NCI-H2081 treated with DMSO at 0.1 percent for 48 hours (cell line): ENCODE data around the gene PAPOLB.

Source experiments
- DNase-seq: peaks from one replicate; lab custom pipeline; 2025; lab: John Stamatoyannopoulos, UW

PAPOLB gene

DNA sequence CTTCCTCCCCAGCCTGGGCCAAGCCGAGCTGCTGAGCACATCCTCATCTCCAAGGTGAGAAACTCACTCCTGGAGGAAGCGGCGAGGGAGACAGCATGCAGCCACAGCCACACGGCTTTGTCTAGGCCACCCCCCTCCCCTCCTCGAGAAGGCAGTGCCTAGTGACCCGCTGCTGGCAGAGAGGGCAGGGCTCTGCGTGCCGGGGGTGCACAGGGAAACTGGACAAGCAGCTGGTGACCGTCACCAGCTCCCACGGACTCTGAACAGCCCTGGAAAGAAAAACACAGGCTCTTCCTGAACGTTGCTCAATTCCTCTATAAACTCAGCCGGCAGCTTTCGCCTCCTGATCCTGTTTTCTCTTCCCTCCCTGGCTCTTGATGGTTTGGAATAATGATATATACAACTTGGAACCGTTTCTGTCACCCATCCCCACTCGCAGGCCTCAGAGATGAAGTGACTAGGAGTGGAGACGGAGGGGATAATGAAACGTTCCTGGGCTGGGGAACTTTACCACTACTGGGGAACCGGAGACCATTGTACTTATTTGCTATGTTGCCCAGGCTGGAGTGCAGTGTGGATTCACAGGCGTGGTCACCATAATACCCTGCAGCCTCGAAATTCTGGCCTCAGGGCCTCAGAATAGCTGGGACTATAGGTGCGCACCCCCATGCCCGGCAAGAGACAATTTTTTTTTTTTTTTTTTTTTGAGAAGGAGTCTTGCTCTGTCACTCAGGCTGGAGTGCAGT is 19.3 kb downstream of the PAPOLB start:
- DNase-seq, result no peak

DNA sequence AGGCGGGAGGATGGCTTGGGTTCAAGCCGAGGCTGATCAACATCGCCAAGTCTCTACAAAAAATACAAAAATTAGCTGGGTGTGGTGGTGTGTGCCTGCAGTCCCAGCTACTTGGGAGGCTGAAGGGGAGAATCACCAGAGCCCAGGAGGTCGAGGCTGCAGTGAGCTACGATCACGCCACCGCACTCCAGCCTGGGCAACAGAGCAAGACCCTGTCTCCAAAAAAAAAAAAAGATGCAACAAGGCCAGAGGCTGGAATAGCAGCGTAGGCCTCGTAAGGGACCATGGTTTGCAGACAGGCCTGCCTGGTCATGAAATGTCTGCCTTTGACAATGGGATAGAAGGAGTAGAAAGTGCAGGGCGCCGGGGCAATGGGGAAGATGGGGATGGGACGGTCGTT is 20.0 kb downstream of the PAPOLB start:
- DNase-seq, result no peak

DNA sequence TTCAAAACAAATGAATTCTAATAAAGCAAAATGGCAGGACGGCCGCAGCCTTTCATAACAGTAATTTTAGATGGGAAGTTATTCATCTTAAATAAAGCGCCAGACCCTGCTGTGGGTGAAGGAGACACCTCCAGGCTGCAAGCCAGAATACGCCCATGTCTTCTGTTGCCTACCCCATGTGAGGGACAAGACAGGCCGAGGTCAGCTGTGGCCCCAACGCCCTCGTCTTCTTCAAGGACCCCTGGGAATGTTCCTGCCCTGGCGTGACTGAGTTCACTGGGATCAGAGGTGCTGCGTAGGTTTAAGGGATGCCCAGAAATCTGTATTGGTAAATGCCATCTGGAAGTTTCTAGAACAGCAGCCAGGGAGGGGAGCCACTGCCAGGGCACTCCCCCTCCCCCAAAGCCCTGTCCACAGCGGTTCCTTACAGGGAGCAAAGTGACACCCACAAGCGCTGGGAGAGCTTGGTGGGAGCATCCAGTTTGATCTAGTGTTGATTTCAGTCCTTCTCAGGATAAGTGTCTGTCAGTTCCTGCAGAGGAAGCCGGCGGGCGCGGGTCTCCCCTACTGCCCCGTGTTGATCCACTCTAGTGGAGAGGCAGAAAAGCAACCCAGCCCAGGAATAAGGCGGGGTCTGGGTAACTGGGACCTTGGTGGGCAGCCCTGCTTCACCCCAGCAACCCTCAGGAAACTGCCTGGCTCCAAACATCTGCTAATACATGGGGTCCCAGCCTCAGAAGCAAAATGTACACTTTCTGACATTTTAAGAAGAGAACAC is 20.6 kb downstream of the PAPOLB start:
- DNase-seq, result no peak

DNA sequence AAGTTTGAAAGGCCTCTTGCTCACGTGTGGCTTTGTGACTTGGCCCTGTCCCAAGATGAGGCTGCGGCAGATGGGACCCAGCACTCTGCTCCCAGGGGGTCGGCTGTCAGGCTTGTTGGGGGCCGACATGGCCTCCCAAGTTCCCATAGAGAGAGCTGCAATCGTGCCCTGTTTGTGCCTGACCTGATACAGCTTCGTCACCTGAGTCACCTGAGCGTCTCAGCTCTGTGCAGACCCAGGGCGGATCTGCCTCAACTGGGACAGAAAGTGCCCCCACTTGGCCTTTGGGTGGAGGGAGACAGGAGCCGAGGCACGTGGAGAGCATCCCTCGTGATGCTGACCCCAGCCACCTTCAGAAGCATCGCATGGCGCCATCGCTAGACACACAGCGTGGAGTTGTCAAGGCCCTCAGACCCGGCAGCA is 21.7 kb downstream of the PAPOLB start:
- DNase-seq, result no peak

DNA sequence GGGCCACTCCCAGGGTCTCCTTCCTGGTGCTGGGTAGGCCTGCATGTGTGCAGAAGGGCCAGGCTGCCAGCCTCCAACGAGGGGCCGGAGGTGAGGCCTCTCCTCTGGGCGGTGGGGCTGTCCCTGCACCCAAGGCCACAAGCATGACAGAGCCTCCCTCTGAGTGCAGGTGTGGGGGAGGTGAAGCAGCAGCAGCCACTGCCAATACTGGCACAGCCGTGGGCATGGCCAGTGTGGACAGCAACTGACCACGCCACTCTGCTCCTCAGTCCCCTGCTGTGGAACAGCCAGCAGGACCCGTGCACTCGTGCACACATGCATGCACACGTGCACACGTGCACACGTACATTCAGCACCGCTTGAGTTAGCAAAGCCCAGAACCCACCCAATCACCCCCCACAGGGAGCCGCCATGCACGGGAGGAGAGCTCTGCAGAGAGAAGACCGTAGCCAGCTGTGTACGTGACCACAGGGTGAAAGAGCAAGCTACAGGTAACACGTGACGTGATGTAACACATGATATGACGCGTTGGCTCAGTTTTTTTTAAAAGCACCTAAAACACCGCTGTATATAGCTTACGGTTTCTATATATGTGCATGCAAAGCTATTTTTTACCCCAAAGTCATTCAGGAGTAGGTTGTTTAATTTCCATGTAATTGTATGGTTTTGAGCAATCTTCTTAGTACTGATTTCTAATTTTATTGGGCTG is 23.1 kb downstream of the PAPOLB start:
- no peak for DNase-seq

DNA sequence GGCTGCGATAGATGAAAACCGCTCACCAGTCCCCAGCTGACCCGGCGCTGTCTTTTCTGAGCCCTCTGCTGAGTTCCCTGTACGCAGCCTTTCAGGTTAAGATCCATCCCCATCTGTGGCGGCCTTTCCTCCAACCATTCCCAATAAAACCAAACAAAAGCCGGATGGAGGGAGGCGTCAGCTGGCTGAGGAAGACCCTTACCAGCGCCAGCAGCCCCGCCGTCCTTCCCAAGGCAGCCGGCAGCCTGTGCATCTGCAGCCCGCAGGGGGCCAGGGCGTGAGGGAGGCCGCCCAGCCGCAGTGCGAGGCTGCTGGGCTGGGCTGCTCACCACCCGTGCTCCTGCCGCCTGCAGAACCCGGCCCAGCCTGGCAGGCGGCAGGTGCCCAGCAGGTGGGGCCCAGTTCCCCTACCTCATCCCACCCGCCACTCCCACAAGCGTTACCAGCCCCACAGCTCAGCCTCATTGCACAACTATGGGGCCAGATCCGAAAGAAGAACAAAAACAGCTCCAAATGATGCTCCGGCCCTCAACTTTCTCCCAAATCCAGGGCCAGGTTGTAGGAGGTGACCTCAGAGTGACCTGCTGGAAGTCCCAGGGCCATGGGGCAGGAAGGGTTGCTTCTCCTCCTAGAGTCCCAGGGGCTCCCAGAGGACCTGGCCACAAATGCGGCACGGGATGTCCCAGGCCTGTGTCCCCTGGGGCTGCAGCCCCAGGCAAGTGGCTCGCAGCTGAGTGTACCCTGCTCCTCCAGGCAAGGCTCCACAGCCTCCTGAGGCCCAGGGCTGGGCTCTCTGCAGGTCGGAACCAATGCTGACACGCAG is 23.8 kb downstream of the PAPOLB start:
- no peak for DNase-seq

DNA sequence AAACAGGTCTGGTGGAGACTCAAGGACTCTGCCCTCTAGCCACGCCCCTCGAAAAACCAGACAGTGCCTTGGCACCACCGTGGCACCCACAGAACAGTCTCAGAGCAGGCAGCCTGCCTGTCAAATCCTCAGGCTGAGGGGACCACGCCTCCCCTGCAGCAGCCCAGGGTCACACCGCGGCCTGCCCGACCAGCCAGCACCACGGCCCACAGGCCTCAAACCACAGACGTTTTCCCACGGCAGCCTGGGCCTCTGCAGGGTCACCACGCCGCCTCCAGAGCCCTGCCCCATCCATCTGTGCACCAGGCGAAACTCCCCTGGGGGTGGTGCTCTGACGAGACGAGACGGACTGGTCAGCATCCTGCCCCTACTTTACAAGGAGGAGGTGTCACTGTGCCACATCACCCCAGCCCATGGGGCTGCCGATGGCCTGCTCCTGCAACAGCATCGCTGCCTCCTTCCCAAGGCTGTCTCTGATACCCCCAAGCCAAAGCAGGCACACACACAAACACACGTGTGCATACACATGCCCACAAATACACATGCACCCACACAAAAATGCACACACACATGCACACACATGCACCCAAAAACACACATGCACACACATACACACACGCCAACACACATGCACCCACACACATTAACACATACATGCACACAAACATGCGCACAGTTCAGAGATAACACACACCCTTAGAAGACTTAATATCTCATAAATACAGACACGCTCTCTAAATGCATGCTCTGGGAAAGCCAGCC is 24.6 kb downstream of the PAPOLB start:
- DNase-seq, result no peak

DNA sequence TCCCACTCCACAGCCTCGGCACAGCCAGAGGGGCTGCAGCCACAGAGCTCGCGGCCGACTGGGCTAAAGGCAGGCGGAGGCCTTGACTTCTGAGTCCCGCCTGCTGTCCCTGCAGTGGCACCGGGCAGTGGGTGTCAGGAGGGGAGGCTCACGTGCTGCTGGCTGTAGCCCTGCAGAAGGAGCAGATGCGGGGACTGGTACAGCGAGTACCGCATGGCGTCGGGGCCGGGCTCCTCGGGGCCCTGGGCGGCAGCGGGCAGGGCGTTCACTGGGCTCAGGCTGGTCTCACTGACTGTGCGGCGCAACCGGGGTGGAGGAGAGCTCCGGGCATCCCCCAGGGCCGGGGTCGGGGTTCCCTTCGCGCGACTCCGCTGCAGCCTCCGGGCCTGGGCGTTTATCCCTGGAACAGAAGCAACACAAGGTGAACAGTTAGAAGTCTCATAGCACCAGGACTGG is 25.6 kb downstream of the PAPOLB start:
- DNase-seq, result no peak

DNA sequence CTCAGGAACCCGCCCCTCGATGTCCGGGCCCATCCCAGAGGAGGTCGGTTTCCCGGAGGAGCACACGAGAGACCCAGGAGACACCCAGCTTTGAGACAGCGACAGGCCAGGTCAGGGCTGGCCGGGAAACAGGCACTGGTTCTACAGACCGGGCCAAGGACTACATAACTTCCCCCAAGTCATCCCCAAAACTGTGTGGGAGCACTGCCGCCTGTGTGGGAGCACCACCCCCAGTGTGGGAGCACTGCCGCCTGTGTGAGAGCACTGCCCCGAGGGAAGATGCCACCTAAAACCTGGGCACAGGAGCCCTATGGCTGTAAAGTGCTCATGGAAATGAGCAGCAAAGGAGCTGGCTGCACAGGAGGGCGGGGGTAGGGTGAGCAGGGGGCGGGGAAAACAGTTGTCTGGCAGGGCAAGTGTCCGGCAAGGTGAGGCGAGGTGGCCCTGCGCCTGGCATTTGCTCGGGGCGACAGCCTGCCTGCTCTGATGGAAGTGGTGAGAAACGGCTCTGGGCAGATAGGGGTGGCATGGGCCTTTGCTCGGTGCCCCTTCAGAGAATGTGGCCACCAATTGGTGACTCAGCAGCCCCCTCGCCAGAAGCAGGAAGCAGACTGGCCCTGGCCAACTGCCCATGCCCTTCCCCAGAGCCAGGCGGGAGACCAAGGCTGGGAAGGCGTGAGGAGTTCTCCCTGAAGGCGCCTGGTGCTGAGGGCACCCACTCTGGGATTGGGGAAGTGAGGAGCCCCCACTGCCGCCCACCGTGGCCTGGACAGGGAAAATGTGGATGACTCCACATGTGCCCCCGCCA is 26.2 kb downstream of the PAPOLB start:
- no peak for DNase-seq

DNA sequence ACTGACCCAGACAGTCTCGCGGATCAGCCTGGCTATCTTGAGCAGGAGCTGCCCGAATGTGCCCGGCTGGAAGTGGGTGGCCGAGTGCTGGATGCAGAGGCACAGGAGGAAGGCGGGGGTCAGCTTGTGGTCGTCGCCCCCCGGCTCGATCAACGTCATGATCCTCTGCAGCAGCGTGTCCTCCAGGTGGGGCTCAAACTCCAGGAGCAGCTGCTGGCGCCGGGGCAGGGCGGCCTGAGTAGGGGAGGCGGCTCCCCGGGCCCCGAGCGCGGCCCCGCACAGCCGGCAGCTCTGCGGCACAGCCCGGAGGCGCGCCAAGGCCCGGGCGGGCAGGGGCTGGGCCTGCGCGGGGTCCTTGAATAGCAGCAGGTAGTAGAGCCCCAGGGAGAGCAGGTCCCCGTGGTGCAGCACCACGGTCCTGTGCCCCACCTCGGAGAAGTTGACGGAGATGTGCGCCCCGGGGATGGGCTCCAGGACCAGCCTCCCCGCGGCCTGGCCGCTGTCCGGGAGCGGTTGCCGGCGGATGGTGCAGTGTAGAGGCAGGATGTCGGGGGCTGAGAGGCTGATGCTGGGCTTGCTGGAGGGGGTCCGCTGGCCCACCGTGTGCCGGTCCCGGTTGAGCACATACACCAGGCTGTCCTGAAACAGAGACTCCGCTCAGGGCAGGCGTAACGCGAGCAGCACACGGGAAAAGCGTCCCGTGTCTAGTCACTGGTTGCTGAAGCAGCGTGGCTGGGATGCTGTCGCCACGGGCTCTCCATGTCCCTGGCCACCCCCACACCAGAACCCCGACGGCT is 27.0 kb downstream of the PAPOLB start:
- DNase-seq, result no peak

DNA sequence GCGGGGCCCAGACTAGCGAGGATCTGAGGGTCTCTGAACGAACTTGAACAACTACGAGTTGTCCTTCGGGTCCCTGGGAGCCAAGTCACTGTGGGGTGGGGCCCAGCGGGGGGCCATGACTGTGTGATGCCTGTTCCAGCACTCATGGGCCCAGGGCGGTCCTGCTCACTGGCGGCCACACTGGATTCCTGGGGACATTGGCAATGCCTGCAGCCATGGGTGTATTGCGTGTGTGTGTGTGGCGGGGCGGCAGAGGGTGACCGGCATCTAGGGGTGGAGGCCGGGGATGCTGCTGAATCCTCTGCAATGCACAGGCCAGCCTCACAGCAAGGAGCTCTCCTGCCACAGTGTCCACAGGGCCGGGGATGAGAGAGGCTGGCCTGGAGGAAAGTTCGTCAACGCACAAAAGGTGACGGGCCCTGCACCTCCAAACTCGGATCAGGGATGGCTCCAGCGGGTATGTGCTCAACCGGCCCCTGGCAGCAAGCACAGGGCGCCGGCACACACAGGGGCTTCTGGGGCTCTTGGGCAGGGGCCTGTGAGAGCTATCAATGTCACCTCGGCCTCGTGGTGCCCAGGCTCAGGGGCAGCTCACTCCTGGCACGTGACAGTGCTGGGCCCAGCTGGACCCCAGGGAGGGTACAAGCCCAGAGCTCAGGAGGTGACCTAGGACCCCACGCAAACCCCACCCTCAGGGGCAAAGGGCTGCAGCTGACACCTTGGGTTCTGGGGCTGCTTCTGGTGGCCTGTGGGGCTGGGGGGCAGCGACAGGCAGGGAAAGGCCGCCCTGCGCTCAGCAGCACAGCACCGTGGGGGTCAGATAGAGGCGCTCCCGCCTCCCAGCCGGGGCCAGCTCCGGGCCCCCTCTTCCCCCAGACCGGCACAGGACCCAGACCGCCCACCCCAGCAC is 27.9 kb downstream of the PAPOLB start:
- no peak for DNase-seq

DNA sequence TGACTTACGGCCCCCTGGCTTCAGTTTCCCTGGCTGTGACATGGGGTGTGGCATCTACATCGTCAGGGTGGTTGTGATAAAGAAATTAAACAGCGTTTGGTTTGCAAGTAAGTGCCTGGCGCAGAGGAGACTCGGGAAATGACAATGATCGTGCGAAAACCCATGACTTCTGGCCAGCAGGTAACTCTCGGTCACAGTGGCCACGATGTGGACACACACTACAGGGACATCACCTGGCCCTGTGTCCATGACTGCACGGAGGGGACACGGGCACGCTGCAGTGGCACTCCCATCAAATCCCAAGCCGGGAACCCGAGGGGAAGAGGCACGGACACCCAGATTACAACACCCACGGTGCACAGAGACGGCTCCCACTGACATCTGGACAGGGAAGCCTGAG is 28.7 kb downstream of the PAPOLB start:
- DNase-seq, result no peak

DNA sequence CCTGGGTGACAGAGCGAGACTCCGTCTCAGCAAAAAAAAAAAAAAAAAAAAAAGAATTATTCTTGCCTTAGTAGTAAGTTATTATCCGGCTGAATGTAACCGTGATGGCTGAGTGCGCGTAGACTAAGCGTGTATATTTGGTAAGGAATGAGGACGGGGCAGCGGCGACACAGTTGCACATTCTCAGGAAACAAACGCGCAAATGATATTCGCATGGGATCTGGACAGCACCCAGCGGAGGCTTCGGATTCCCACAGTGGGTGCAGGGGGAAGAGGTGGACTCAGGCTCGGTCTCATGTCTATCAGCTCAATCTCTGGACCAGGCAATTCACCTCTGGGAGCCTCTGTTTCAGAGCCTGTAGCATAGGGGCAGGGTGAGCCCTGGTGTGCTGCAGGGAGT is 29.1 kb downstream of the PAPOLB start:
- DNase-seq, result no peak

DNA sequence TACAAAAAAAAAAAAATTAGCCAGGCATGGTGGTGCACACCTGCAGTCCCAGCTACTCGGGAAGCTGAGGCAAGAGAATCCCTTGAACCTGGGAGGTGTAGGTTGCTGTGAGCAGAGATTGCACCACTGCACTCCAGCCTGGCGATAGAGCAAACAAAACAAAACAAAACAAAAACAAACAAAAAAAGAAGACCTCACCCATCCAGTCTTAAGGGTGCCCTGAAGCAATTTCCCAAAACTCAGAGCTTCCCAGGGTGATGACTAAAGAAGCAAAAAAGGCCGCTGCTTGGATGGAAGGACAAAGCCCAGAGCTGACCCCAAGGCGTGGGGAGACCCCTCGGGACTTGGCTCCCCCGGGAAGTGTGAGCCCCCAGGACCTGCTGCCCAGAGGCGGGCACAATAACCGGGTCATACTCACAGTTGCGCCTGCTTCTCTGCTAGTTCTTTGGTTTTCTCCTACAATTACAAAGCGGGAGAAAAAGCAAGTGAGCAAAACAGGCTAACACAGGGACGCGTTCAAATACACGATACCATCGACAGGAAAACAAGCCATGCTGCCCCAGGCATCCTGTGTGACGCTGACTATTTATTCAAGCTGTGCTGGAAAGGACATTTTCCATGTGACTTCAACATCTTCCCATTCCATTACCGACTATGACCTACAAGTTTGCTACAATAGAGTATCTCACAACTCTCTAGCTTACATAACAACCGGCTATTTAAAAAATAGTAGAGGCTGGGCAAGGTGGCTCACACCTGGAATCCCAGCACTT is 29.9 kb downstream of the PAPOLB start:
- DNase-seq, result no peak

DNA sequence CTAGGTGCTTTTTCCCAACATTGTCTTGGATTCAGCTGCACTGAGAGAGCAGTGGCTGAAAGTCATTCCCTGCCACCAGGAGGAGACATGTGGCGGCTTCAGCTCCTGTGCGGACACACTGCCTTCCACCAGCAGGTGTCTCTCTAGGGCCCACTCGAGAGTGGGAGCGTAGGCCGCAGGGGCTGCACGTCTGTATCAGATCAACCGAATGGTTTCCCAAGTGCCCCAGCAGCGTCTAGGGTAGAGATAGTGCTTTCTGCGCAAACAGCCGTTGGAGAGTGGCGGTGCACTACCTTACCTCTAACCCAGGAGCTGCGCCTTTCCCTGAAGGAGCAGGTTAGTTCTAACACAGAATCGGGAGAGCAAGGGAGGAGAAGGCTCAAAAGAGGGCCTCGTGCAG is 31.7 kb downstream of the PAPOLB start:
- DNase-seq, result no peak

DNA sequence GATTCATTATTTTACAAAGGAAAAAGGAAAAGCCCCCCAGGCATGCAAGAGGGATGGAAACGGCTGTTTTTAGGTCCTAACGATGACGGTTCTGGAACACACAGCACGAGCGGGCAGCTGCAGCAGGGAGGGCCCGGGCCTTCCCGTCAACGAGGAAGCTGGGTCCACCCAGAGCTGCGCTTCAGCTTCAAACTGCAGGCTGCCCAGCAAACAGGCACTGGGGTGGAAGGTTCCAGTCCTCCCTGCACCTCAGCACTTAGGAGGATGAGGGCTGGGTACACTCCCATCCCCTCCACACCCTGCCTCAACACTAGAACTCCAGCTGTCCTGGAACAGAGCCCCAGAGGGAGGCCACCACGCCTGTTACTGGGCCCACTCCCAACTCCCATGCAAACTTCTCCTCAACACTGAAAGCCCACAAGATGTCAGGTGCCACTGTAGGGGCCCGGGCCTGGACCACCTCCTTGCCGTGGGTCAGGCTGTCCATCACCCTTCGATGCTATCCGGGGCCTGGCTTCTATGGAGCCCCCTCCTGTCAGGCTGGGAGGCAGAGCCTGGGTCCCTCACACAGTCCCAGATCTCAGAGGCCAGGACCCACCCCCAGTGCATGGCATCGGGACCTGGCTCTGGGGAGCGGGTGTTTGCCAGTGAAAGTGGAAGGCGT is 33.0 kb downstream of the PAPOLB start:
- DNase-seq, result no peak

DNA sequence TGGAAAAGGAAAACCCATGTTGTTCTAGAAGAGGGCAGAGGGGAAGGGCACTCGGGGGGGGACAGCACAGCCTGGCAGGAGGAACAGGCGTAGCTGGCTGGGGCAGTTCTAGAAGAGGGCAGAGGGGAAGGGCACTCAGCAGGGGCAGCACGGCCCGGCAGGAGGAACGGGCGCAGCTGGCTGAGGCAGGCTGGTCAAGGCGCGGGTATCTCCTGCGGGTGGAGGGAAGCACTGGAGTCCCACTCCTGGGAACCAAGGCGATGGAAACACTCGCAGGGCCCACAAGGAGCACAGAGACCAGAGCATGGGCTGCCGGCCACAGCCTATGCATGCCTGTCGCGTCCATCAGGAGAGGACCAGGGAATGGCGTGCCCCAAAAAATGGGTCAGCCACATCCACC is 36.7 kb downstream of the PAPOLB start:
- DNase-seq, result no peak
